Liver (tissue), 9 donors: ENCODE results near the gene SNAI3. TPM values are rescaled to one million over a fixed set of nuclear protein-coding genes. Genes with fewer than 3 reads are reported as not detected.

Source experiments
- DNase-seq: peaks from one replicate; pipeline ENCODE4 v3.0.0-alpha.2; 2017; ENCODE audit warnings: low spot score
- H3K27ac ChIP-seq, 2 donors: one replicate each; pipeline ENCODE4 v1.7.0; 2013; ENCODE audit warnings: inconsistent platforms in 2 of 2, low read length in 2 of 2, control low read depth in 1 of 2, low read depth in 1 of 2, mild to moderate bottlenecking in 1 of 2
- H3K27me3 ChIP-seq, 4 donors: one replicate each; pipeline versions ENCODE4 v1.6.1 to v1.7.0; 2013; ENCODE audit warnings: low read length in 3 of 4, inconsistent platforms in 1 of 4, mild to moderate bottlenecking in 1 of 4, moderate library complexity in 1 of 4; ENCODE audit not compliant: control insufficient read depth in 4 of 4, insufficient read depth in 4 of 4
- H3K36me3 ChIP-seq, 4 donors: one replicate each; pipeline versions ENCODE4 v1.6.1 to v1.7.0; 2013; ENCODE audit warnings: low read length in 3 of 4, mild to moderate bottlenecking in 3 of 4, low read depth in 1 of 4, moderate library complexity in 1 of 4; ENCODE audit not compliant: control insufficient read depth in 4 of 4, insufficient read depth in 3 of 4
- H3K4me1 ChIP-seq, 4 donors: one replicate each; pipeline versions ENCODE4 v1.6.1 to v1.7.0; 2013; ENCODE audit warnings: low read length in 3 of 4, mild to moderate bottlenecking in 3 of 4, moderate library complexity in 1 of 4; ENCODE audit not compliant: control insufficient read depth in 4 of 4, insufficient read depth in 4 of 4
- H3K4me3 ChIP-seq, 3 donors: one replicate each; pipeline versions ENCODE4 v1.6.1 to v1.7.0; 2013; ENCODE audit warnings: low read length in 3 of 3, control low read depth in 1 of 3, low read depth in 1 of 3, mild to moderate bottlenecking in 1 of 3
- H3K9ac ChIP-seq, 2 donors: one replicate each; pipeline ENCODE4 v1.7.0; 2013; ENCODE audit warnings: low read length in 2 of 2, mild to moderate bottlenecking in 2 of 2, moderate library complexity in 2 of 2, control low read depth in 1 of 2, low read depth in 1 of 2
- H3K9me3 ChIP-seq, 4 donors: one replicate each; pipeline versions ENCODE4 v1.6.1 to v1.7.0; 2013; ENCODE audit warnings: low read length in 3 of 4; ENCODE audit not compliant: control insufficient read depth in 4 of 4
- EGR1 ChIP-seq, 2 donors: IDR thresholded peaks; 2 replicates each; pipeline ENCODE4 v1.6.1; 2016 to 2018; ENCODE audit warnings: antibody characterized with exemption in 2 of 2, low read depth in 2 of 2
- FOXA2 ChIP-seq: IDR thresholded peaks from 2 replicates; pipeline ENCODE4 v1.6.1; 2016; ENCODE audit warnings: antibody characterized with exemption
- HNF4A ChIP-seq, 2 donors: conservative IDR thresholded peaks; 2 replicates each; pipeline ENCODE4 v1.6.1; 2016; ENCODE audit warnings: antibody characterized with exemption in 2 of 2, mild to moderate bottlenecking in 2 of 2
- MAX ChIP-seq: IDR thresholded peaks from 2 replicates; pipeline ENCODE4 v1.6.1; 2016; ENCODE audit warnings: antibody characterized with exemption
- NR2F2 ChIP-seq: IDR thresholded peaks from 2 replicates; pipeline ENCODE4 v1.6.1; 2016; ENCODE audit warnings: antibody characterized with exemption
- RAD21 ChIP-seq, 2 donors: IDR thresholded peaks; 2 replicates each; pipeline ENCODE4 v1.6.1; 2016; ENCODE audit warnings: antibody characterized with exemption in 2 of 2, mild to moderate bottlenecking in 2 of 2
- REST ChIP-seq: IDR thresholded peaks from 2 replicates; pipeline ENCODE4 v1.6.1; 2016; ENCODE audit warnings: antibody characterized with exemption, mild to moderate bottlenecking
- RXRA ChIP-seq, 2 donors: IDR thresholded peaks; 2 replicates each; pipeline ENCODE4 v1.6.1; 2017 to 2018; ENCODE audit warnings: antibody characterized with exemption in 2 of 2, mild to moderate bottlenecking in 1 of 2
- TAF1 ChIP-seq: conservative IDR thresholded peaks from 2 replicates; pipeline ENCODE4 v1.6.1; 2016; ENCODE audit warnings: antibody characterized with exemption, mild to moderate bottlenecking
- YY1 ChIP-seq: IDR thresholded peaks from 2 replicates; pipeline ENCODE4 v1.6.1; 2016; ENCODE audit warnings: antibody characterized with exemption, mild to moderate bottlenecking
- ZBTB33 ChIP-seq: IDR thresholded peaks from 2 replicates; pipeline ENCODE4 v1.6.1; 2016; ENCODE audit warnings: antibody characterized with exemption
- WGBS: extraction: QIAGEN DNeasy Blood & Tissue Kit; methylation state at CpG from one replicate; pipeline ENCODE4 v1.1.7; 2013; 5-methylcytosine and 5-hydroxymethylcytosine counted together
- polyA plus RNA-seq, 2 donors: library from polyadenylated mRNA; stranded (reverse) in 1 of 2; unstranded in 1 of 2; fragments of 200-250 nt in 1 of 2; fragments of >200 nt in 1 of 2; fragmentation: Nextera tagmentation in 1 of 2; extraction: Ambion mirVana in 1 of 2; gene quantifications; one replicate each; pipeline versions ENCODE4 v1.2.1 to v1.2.3, GENCODE V29; 2013 to 2015
- total RNA-seq, 2 donors: library from RNA; depleted of rRNA; stranded (reverse); fragments of >200 nt; gene quantifications; one replicate each; pipeline ENCODE4 v1.2.3, GENCODE V29; 2014
- donor health status: healthy.
- donor health status: healthy.
- donor health status: healthy.
- donor health status: healthy.
- donor health status: healthy.

Gene SNAI3
- total and polyA plus RNA-seq, 4 donors: 0.05 to 0.48 (median 0.20) TPM

GRCh38 chr16:88659160-88659559, 27.1 kb downstream of the SNAI3 start:
- H3K27ac ChIP-seq: no peak overlapping the region
- no peak overlapping the region for H3K4me3 ChIP-seq
- H3K9ac ChIP-seq: no peak overlapping the region
- no peak for DNase-seq
- H3K36me3 ChIP-seq: peaks cover 7 to 28% (median 13%) of the 10 kb centered on the region in 4 donors
- TF ChIP-seq NR2F2 (no peak), FOXA2 (no peak)
- H3K27me3 ChIP-seq: no peaks in the 10 kb centered on the region
- whole genome bisulfite sequencing: 96% methylated on average over 25 of the region's 25 CpGs
- peaks cover 4 to 22% (median 11%) of the 10 kb centered on the region in 4 donors for H3K4me1 ChIP-seq
- H3K9me3 ChIP-seq: no peaks in the 10 kb centered on the region

GRCh38 chr16:88658714-88659113, 27.6 kb downstream of the SNAI3 start:
- TF ChIP-seq ZBTB33 (no peak), RXRA (IDR thresholded peaks at IDR 0.05) (no peak), TAF1 (no peak), RAD21 (IDR thresholded peaks at IDR 0.05) (no peak)
- Histone ChIP-seq H3K4me1 (peaks cover 1 to 17% (median 7%) of the 10 kb centered on the region in 4 donors), H3K27ac (no peak overlapping the region), H3K36me3 (peaks cover 7 to 29% (median 15%) of the 10 kb centered on the region in 4 donors), H3K27me3 (no peaks in the 10 kb centered on the region), H3K4me3 (no peak overlapping the region), H3K9me3 (no peaks in the 10 kb centered on the region), H3K9ac (no peak overlapping the region)
- 95% methylated on average over 15 of the region's 15 CpGs for WGBS
- no peak for DNase-seq

- Histone ChIP-seq H3K36me3 (peaks cover 9 to 39% (median 21%) of the 10 kb centered on the region in 4 donors), H3K27me3 (no peaks in the 10 kb centered on the region), H3K4me1 (peaks cover 0 to 13% (median 6%) of the 10 kb centered on the region in 4 donors), H3K9me3 (no peaks in the 10 kb centered on the region), H3K4me3 (no peak overlapping the region), H3K9ac (no peak overlapping the region), H3K27ac (no peak overlapping the region)
- no peak for DNase-seq
- 94% methylated on average over 19 of the region's 19 CpGs for WGBS
- TF ChIP-seq HNF4A (conservative IDR thresholded peaks at IDR 0.05) (no peak), MAX (no peak), YY1 (no peak), REST (no peak), RXRA (IDR thresholded peaks at IDR 0.05) (no peak), EGR1 (IDR thresholded peaks at IDR 0.05; ENCODE audit: low read depth in 2 of 2) (no peak)
Observed at GRCh38 chr16:88657371-88657770, 28.9 kb downstream of the SNAI3 start.
